IgD-negative memory B cell (primary cell): Measurements from ENCODE around the gene AIFM3. TPM values are rescaled to one million over a fixed set of nuclear protein-coding genes. Genes with fewer than 3 reads are reported as not detected.

Experiments used
- H3K27ac Mint-ChIP-seq, 3 donors: one replicate each; pipeline ENCODE4 v1.8.0; 2020 to 2022; ENCODE audit warnings: mild to moderate bottlenecking in 3 of 3, mixed read lengths in 3 of 3, moderate library complexity in 1 of 3
- H3K27me3 Mint-ChIP-seq: one replicate; pipeline ENCODE4 v1.8.0; 2021; ENCODE audit warnings: mixed read lengths
- H3K36me3 Mint-ChIP-seq: one replicate; pipeline ENCODE4 v1.8.0; 2020; ENCODE audit warnings: mild to moderate bottlenecking, mixed read lengths
- H3K4me1 Mint-ChIP-seq, 3 donors: one replicate each; pipeline ENCODE4 v1.8.0; 2020 to 2022; ENCODE audit warnings: mixed read lengths in 3 of 3, mild to moderate bottlenecking in 1 of 3
- H3K4me3 Mint-ChIP-seq, 4 donors: one replicate each; pipeline ENCODE4 v1.8.0; 2020 to 2022; ENCODE audit warnings: mild to moderate bottlenecking in 4 of 4, mixed read lengths in 4 of 4, moderate library complexity in 3 of 4
- H3K9me3 Mint-ChIP-seq, 3 donors: one replicate each; pipeline ENCODE4 v1.8.0; 2020 to 2021; ENCODE audit warnings: mixed read lengths in 3 of 3, mild to moderate bottlenecking in 1 of 3
- polyA plus RNA-seq: library from polyadenylated mRNA; unstranded; fragments of 300-500 nt; fragmentation: Illumina TruSeq; gene quantifications from one replicate; pipeline ENCODE4 v1.2.3, GENCODE V29; 2021

AIFM3 gene
- polyA plus RNA-seq, 1 donor from 2014 or later: 2.3 TPM

DNA sequence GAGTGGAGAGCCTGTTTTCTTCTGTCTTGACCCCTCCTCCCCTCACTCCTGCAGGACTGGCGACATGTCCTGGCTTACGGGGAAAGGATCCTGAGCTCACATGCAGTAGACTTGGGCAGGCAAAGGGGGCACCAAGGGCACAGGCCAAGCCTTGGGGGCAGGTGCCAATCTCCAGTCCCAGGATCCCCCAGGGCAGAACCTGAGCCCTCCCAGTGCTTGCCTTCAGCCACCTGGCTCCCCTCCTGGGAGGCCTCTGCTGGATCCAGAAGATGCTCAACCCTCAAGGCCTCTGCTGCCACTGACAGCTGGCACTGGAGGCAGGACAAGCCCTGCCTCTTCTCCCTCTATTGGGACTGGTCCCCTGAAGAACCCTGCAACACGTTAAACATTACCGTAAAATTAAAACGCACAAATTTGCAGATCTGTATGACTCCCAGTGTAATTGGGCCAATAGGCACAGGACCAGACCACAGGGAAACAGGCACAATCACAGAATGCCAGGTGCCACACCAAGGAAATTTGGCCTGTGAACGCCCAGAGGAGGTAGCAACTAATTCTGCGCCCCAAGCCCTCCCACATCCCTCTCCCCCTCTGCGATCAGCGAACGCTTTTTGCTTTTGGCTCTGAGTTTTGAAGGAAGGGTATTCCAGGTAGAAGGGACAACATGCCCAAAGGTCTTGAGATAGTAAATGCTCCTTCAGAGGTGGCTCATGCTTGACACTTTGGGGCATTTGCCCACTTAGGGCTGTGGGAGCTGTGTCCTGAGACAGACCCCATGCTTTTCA is 14.1 kb downstream of the AIFM3 start:
- Mint-ChIP-seq H3K9me3 (peaks cover 0 to 8% (median 2%) of the 10 kb centered on the region in 3 donors), H3K4me3 (peak overlapping the region; percentile 87 to 98 (median 98)), H3K27ac (peak overlapping the region; percentile 83 to 96 (median 95)), H3K4me1 (peaks cover 22 to 28% (median 27%) of the 10 kb centered on the region in 3 donors), H3K36me3 (no peaks in the 10 kb centered on the region), H3K27me3 (peaks cover 1% of the 10 kb centered on the region)

DNA sequence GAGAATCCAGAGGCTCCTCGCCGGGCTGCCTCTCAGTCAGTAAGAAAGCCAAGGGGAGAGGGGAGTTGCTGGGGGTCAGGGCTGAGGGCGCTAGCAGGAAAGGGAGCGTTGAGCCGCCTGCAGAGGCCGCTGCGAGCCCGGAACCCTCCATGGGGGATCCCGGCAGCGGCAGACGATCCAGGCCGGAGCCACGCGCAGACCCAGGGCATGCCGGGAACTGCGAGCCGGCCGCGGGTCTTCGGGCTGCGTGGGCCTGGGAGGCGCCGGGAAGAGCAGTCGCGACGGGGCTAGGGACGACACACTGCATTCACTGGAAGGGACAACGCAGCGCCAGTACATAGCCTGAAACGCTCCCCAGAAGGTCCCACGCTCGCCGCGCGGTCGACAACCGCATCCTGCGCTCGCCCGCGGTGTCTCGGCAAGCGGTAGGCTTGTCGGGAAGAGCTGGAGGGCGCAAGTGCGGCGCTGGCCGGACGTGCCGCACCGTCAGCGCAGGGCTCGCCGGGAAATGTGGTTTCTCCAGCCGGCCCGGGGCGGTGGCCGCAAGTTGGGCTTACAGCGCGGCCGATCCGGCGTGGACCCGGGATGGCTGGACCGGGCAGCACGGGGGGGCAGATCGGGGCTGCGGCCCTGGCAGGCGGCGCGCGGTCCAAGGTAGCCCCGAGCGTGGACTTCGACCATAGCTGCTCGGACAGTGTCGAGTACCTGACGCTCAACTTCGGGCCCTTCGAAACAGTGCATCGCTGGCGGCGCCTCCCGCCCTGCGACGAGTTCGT is 14.9 kb downstream of the AIFM3 start, which contains the start of gene LZTR1:
Gene LZTR1, plus strand, starts transcription at position 511 of the 776 bp plus-strand sequence. Its CDS starts 75 bp downstream, at position 586.
- Mint-ChIP-seq H3K4me3 (peak within 1 kb of the TSS; percentile 87 to 98 (median 98)), H3K27ac (peak within 1 kb of the TSS; percentile 83 to 96 (median 95)), H3K27me3 (peaks cover 1% of the 10 kb centered on the region), H3K9me3 (peaks cover 0 to 8% (median 2%) of the 10 kb centered on the region in 3 donors), H3K4me1 (peaks cover 25 to 28% (median 27%) of the 10 kb centered on the region in 3 donors), H3K36me3 (no peaks in the 10 kb centered on the region)

DNA sequence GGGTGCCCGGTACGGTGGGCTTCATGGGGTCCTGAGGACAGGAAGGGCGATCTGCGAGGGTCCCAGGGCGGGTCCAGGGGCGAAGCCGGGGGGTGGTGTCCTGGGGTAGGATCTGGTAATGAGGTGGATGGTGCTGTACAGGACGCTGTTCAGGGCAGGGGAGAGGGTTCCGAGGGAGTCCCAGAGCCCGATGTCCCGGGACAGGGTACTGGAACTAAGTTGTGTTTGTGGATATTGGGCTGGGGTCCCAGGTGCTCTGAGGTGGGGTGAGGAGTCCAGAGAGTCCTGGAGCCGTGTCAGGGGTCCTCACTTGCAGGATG is 15.5 kb downstream of the AIFM3 start:
- peak overlapping the region; percentile 83 to 96 (median 87) for H3K27ac Mint-ChIP-seq
- H3K27me3 Mint-ChIP-seq: peaks cover 1% of the 10 kb centered on the region
- H3K36me3 Mint-ChIP-seq: no peaks in the 10 kb centered on the region
- H3K9me3 Mint-ChIP-seq: peaks cover 0 to 8% (median 2%) of the 10 kb centered on the region in 3 donors
- peak overlapping the region; percentile 87 to 98 (median 98) for H3K4me3 Mint-ChIP-seq
- peaks cover 25 to 28% (median 27%) of the 10 kb centered on the region in 3 donors for H3K4me1 Mint-ChIP-seq

DNA sequence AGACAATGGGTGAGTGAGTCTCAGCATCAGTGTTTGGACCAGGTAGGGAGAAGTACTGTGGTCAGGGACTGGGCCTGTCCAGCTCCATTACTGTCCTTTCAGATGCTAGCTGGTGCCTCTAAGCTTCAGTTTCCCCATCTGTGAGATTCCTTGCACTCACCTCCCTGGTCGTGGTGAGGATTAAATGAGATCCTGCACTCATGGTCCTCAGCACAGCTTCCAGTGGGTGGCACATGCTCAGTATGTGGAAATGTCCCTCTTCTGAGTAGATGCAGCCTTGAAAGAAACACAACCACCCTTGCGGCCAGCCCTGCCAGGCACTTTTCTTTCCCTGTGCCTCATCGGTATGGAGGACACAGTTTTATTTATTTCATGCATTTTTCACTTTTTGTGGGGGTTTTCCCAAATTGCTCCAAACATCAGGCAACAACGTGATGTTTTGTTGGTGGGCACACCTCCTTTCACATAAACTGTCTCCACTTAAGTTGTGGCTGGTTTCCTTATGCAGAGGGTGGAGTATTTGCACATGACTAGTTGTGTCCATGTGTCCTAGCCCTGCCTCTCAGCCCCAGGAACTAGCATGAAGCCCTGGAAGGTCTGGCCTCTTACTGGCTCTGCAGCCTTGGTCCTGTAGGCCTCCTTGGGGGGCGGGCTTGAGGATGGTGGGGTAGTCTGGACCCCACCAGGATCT is 16.2 kb downstream of the AIFM3 start:
- Mint-ChIP-seq H3K9me3 (peaks cover 0 to 8% (median 2%) of the 10 kb centered on the region in 3 donors), H3K36me3 (no peaks in the 10 kb centered on the region), H3K27me3 (peaks cover 1% of the 10 kb centered on the region), H3K4me3 (peak overlapping the region; percentile 87 to 98 (median 98)), H3K4me1 (peaks cover 25 to 28% (median 27%) of the 10 kb centered on the region in 3 donors), H3K27ac (peak overlapping the region; percentile 83 to 96 (median 87))

DNA sequence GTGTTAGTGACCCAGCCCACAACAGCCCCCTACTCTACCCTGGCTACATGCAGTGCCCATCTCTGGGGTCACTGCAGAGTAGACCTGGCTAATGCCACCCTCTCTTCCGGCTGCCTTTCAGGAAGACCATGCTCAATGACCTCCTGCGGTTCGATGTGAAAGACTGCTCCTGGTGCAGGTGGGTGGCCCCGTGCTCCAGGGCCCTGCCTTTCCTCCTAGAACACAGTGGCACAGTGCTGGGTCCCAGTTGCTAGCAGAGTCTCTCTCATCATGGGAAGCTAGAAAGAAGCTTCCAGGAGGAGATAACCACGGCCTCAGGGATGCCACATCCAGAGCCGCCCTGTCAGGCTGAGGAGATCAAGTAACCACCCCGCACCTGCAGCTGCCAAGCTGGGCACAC is 18.7 kb downstream of the AIFM3 start:
- no peaks in the 10 kb centered on the region for H3K9me3 Mint-ChIP-seq
- H3K4me3 Mint-ChIP-seq: peak overlapping the region in 1 of 4 donors; percentile 60
- peaks cover 18 to 20% (median 19%) of the 10 kb centered on the region in 3 donors for H3K4me1 Mint-ChIP-seq
- no peaks in the 10 kb centered on the region for H3K36me3 Mint-ChIP-seq
- no peaks in the 10 kb centered on the region for H3K27me3 Mint-ChIP-seq
- H3K27ac Mint-ChIP-seq: no peak overlapping the region

DNA sequence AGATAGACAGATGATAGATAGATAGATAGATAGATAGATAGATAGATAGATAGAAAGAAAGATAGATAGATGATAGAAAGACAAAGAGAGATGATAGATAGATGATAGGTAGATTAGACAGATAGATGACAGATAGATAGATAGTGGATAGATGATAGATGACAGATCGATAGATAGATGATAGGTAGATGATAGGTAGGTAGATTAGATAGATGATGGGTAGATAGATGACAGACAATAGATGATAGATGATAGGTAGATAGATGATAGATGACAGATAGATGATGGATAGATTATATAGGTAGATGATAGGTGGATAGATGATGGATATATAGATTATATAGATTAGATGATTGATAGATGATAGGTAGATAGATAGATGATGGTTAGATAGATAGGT is 19.3 kb downstream of the AIFM3 start:
- Mint-ChIP-seq H3K4me1 (peaks cover 13 to 16% (median 16%) of the 10 kb centered on the region in 3 donors), H3K4me3 (no peak overlapping the region), H3K9me3 (no peaks in the 10 kb centered on the region), H3K27ac (no peak overlapping the region), H3K36me3 (no peaks in the 10 kb centered on the region), H3K27me3 (no peaks in the 10 kb centered on the region)

DNA sequence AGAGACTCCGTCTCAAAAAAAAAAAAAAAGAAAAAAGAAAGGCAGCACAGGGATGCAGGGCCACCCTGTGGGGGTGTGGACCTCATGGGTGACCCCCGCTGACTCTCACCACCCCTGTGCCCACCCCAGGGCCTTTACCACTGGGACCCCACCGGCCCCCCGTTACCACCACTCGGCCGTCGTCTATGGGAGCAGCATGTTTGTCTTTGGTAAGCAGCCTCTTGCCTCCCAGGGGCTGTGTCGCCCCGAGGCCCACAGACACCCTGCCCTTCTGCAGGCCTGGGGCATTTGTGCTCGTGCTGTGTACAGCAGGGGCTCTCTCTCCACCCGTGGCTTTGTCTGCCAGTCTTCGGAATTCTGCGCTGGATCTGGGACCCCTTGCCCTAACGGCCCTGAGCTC is 20.3 kb downstream of the AIFM3 start:
- peaks cover 11 to 14% (median 12%) of the 10 kb centered on the region in 3 donors for H3K4me1 Mint-ChIP-seq
- no peak overlapping the region for H3K4me3 Mint-ChIP-seq
- H3K36me3 Mint-ChIP-seq: no peaks in the 10 kb centered on the region
- H3K27me3 Mint-ChIP-seq: no peaks in the 10 kb centered on the region
- no peak overlapping the region for H3K27ac Mint-ChIP-seq
- H3K9me3 Mint-ChIP-seq: no peaks in the 10 kb centered on the region

DNA sequence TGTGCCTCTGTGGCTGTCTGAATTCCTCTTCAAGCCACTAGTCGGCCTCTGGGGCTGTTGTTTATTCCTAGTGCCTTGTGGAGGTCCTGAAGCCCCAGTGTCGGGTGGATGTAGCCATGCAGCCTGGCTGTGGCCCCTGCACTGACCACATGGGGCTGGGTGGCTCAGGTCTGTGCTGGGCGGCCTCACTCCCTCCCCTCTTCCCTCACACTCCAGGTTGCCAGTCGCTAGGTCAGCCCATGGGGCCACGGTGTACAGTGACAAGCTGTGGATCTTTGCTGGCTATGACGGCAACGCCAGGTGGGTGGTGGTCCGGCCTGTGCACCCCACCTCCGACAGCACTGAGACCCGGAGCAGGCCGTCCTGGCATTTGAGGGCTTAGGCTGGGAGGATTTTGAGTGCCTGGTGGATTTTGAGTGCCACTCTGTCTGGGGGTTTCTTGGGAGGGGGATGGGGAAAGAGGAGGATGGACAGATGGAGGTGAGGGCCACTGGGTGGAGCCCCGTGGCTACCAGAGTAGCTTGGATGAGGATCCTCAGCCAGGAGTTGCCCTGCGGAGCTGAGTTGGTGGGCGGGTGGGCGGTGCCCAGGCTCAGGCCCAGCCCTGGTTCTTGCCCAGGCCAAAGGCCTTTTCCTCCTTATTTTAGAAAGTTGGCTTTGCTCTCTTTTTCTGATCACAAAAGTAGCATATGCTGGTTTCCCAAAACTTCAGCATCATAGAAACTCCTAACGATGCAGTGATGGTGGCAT is 21.7 kb downstream of the AIFM3 start:
- no peaks in the 10 kb centered on the region for H3K36me3 Mint-ChIP-seq
- no peaks in the 10 kb centered on the region for H3K9me3 Mint-ChIP-seq
- peak overlapping the region in 1 of 4 donors; percentile 43 for H3K4me3 Mint-ChIP-seq
- no peak overlapping the region for H3K27ac Mint-ChIP-seq
- H3K27me3 Mint-ChIP-seq: no peaks in the 10 kb centered on the region
- peaks cover 4 to 5% (median 4%) of the 10 kb centered on the region in 3 donors for H3K4me1 Mint-ChIP-seq

DNA sequence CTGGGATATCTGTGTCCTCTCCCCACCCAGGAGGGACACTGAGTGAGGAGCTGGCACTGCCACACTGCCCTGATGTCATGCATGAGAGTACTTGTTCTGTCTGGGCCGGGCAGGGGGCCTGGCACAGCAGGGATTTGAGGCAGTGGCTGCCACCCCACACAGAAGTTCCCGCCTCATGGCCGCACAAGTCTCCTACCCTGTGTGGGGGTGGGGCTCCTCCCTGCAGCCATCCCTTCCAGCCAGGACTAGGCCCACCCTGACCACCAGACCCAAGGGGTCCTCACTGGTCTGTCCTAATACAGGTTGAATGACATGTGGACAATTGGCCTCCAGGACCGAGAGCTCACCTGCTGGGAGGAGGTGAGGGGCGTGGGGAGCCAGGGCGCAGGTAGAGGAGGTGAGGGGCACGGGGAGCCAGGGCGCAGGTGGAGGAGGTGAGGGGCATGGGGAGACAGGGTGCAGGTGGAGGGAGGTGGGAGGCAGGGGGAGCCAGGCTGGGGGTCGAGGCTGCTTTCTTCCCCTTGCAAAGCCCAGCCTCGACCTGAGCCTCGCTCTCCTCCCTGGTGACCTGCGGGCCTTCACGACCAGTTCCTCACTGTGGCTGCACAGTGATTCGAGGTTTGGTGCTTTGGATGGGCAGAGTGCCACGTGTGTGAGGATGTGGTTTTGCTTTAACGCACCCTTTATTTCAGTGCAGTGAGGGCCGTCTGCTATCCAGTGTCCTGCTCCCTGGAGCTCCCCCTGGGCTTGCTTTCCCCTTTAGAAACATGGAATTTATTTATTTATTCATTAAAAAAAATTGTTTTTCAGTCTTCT is 22.5 kb downstream of the AIFM3 start:
- Mint-ChIP-seq H3K27me3 (no peaks in the 10 kb centered on the region), H3K9me3 (no peaks in the 10 kb centered on the region), H3K4me3 (peak overlapping the region in 1 of 4 donors; percentile 43), H3K4me1 (peaks cover 0 to 4% (median 0%) of the 10 kb centered on the region in 3 donors), H3K27ac (no peak overlapping the region), H3K36me3 (no peaks in the 10 kb centered on the region)

DNA sequence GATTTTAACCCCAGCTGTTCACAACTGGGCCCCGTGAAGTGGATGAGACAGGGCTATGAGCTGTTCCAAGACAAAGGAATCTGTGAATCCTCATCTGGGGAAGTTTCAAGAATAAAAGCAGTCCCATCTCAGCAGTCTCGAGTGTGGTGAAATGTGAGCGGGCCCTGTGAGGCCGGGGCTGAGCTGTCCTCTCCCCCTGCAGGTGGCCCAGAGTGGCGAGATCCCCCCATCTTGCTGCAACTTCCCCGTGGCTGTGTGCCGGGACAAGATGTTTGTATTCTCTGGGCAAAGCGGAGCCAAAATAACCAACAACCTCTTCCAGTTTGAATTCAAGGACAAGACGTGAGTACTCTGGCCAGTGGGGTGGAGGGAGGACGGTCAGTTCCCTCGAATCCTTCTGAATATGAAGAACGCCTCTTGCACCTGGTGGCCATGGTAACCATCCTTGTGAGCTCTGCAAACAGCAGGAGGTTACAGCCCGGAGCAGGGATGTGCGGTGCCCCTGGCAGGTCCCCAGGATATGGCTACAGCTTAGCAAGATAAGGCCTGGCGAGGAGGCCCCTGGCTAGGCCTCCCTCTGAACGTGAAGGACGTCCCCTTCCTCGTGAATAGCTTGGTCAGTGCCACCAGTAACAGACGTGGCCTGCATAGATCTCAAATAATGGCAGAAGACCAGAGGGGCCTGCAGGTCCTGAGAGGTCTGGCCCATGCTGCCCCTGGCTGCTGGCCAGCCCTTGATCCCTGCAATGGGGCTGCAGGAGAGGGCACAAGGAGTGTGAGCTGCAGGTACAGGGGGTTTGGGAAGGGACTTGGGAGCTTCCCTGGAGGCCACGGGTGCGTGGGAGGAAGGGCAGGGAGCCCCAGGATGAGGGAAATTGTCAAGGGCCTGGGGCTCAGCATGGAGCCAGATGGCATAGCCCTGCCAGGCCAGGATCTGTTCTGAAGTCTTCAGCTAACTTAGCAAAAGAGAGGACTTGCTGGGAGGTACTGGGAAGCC is 23.4 kb downstream of the AIFM3 start:
- H3K27ac Mint-ChIP-seq: no peak overlapping the region
- H3K4me1 Mint-ChIP-seq: peaks cover 0 to 4% (median 0%) of the 10 kb centered on the region in 3 donors
- H3K4me3 Mint-ChIP-seq: no peak overlapping the region
- H3K36me3 Mint-ChIP-seq: no peaks in the 10 kb centered on the region
- no peaks in the 10 kb centered on the region for H3K9me3 Mint-ChIP-seq
- no peaks in the 10 kb centered on the region for H3K27me3 Mint-ChIP-seq

DNA sequence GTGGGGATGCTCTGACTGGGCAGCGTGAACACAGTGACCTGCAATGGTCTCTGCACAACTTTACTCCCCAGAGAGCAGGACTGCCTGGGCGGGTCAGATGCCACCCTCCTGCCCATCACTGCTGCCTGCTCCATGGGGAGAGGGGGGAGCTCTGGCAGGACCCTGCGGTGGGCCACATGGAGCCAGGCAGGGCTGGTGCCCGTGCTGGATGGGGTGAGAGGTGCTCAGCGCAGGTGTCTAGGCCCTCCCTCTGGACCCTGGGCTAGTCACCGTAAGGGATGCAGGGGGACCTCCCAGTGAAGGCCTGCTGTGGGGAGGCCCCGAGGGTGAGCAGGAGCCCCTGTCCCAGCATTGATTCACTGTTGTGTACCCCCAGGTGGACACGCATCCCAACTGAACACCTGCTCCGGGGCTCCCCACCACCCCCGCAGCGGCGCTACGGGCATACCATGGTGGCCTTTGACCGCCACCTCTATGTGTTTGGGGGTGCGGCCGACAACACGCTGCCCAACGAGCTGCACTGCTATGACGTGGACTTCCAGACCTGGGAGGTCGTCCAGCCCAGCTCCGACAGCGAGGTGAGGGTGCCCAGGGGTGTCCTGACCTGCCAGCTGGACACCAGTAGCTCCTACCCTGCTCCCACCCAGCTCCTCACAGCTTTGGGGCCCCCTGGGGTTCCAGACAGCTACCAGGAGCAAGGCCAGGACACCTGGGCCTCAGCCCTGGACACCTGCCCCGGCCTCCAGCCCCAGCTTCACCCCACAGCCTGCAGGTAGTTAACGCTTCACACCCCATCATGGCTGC is 24.4 kb downstream of the AIFM3 start:
- no peaks in the 10 kb centered on the region for H3K9me3 Mint-ChIP-seq
- H3K27me3 Mint-ChIP-seq: no peaks in the 10 kb centered on the region
- H3K4me3 Mint-ChIP-seq: no peak overlapping the region
- no peak overlapping the region for H3K27ac Mint-ChIP-seq
- peaks cover 0 to 3% (median 0%) of the 10 kb centered on the region in 3 donors for H3K4me1 Mint-ChIP-seq
- no peaks in the 10 kb centered on the region for H3K36me3 Mint-ChIP-seq

DNA sequence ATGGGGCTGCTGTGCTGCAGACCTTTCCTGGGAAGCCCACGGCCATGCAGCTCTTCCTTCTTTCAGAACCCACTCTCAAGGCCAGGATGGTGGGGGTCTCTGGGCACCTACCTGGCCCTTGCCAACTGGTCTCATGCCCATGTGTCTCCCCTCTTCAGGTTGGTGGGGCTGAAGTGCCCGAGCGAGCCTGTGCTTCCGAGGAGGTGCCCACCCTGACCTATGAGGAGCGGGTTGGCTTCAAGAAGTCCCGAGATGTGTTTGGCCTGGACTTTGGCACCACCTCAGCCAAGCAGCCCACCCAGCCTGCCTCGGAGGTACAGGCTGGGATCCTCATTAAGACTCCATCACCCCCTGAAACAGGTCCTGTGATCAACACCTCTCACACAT is 25.0 kb downstream of the AIFM3 start:
- no peaks in the 10 kb centered on the region for H3K27me3 Mint-ChIP-seq
- no peaks in the 10 kb centered on the region for H3K36me3 Mint-ChIP-seq
- H3K4me1 Mint-ChIP-seq: peaks cover 0 to 2% (median 0%) of the 10 kb centered on the region in 3 donors
- H3K9me3 Mint-ChIP-seq: no peaks in the 10 kb centered on the region
- H3K27ac Mint-ChIP-seq: no peak overlapping the region
- H3K4me3 Mint-ChIP-seq: no peak overlapping the region
